Testis (tissue), 3 donors: Measurements from ENCODE around the gene ADGRB3. TPM values are rescaled to one million over a fixed set of nuclear protein-coding genes. Genes with fewer than 3 reads are reported as not detected.
"Not testable (repeated sequence)": the region's sequence is repeated elsewhere in the genome, so short reads cannot be mapped to it uniquely, and the experiment has no call there.

ENCODE experiments used
- DNase-seq: peaks from one replicate; pipeline ENCODE4 v3.0.0-alpha.2; 2019
- H3K27ac ChIP-seq, 2 donors: fragments of 200-600 bp; sonication (generic); one replicate each; pipeline ENCODE4 v1.5.1; 2019
- H3K27me3 ChIP-seq: fragments of 200-600 bp; sonication (generic); one replicate; pipeline ENCODE4 v1.5.1; 2019
- H3K36me3 ChIP-seq: fragments of 200-600 bp; sonication (generic); one replicate; pipeline ENCODE4 v1.5.1; 2017; ENCODE audit warnings: low read depth; ENCODE audit errors: missing control alignments
- H3K4me1 ChIP-seq: fragments of 200-600 bp; sonication (generic); one replicate; pipeline ENCODE4 v1.5.1; 2019
- H3K4me3 ChIP-seq, 2 donors: fragments of 200-600 bp; sonication (generic); one replicate each; pipeline ENCODE4 v1.5.1; 2017 to 2019
- H3K9me3 ChIP-seq: fragments of 200-600 bp; sonication (generic); one replicate; pipeline ENCODE4 v1.5.1; 2017
- CTCF ChIP-seq, 3 experiments: fragments of 450-650 bp in 2 of 3; fragments of 200-600 bp in 1 of 3; sonication (generic) in 1 of 3; IDR thresholded peaks; one replicate each; pipeline ENCODE4 v1.5.1; 2016 to 2019; ENCODE audit warnings: antibody characterized with exemption in 3 of 3, mild to moderate bottlenecking in 2 of 3, moderate library complexity in 1 of 3
- POLR2A ChIP-seq: fragments of 450-650 bp; IDR thresholded peaks from one replicate; pipeline ENCODE4 v1.6.1; 2017; ENCODE audit warnings: antibody characterized with exemption, mild to moderate bottlenecking, moderate library complexity
- WGBS, 2 donors: methylation state at CpG; one replicate each; pipeline ENCODE4 v1.1.5; 2018; 5-methylcytosine and 5-hydroxymethylcytosine counted together
- intact Hi-C: fragments of 100-400 bp; cut with DNase I; formaldehyde crosslinking; loops from one replicate; pipeline ENCODE4 v1.15.1; 2023; ENCODE audit warnings: low total_unique reads
- polyA plus RNA-seq: library from polyadenylated mRNA; stranded (reverse); fragments of 350-450 nt; fragmentation: Illumina TruSeq; extraction: RNeasy Lipid Tissue Mini Kit (QIAGEN cat#74804); gene quantifications from one replicate; pipeline ENCODE4 v1.2.3, GENCODE V29; 2014; ENCODE audit warnings: low read depth, low replicate concordance; ENCODE audit not compliant: insufficient read depth
- total RNA-seq, 2 donors: library from RNA; depleted of rRNA; stranded (reverse); fragments of >200 nt; gene quantifications; one replicate each; pipeline ENCODE4 v1.2.3, GENCODE V29; 2016

ADGRB3 gene
- total and polyA plus RNA-seq, 3 donors from 2014 or later: 3.2 to 5.7 (median 4.3) TPM

- H3K4me1 ChIP-seq: no peaks in the 10 kb centered on the region
- DNase-seq: no peak
- 88 to 96% methylated on average over 1 of the region's 1 CpG for WGBS, 2 donors
Measured at GRCh38 chr6:68747110-68747790, 112.2 kb downstream of the ADGRB3 start.

DNA sequence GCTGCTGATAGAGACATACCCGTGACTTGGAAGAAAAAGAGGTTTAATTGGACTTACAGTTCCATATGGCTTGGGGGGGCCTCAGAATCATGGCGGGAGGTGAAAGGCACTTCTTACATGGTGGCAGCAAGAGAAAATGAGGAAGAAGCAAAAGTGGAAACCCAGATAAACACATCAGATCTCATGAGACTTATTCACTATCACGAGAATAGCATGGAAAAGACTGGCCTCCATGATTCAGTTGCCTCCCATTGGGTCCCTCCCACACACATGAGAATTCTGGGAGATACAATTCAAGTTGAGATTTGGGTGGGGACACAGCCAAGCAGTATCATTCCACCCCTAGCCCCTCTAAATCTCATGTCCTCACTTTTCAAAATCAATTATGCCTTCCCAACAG is 112.8 kb downstream of the ADGRB3 start:
- H3K27ac ChIP-seq, H3K4me1 ChIP-seq, H3K27me3 ChIP-seq, DNase-seq, H3K36me3 ChIP-seq, H3K9me3 ChIP-seq, intact Hi-C loops, H3K4me3 ChIP-seq: not testable (repeated sequence)
- WGBS, 2 donors: 88 to 97% methylated on average over 3 of the region's 3 CpGs

More at GRCh38 chr6:68747110-68747790, 112.2 kb downstream of the ADGRB3 start:
- no peaks in the 10 kb centered on the region for H3K27me3 ChIP-seq
- H3K4me3 ChIP-seq: no peak overlapping the region
- H3K9me3 ChIP-seq: no peaks in the 10 kb centered on the region
- intact Hi-C loops: no loop called here
- TF ChIP-seq CTCF (IDR thresholded peaks at IDR 0.05) (no peak), POLR2A (no peak)
- no peaks in the 10 kb centered on the region for H3K36me3 ChIP-seq
- no peak overlapping the region for H3K27ac ChIP-seq

DNA sequence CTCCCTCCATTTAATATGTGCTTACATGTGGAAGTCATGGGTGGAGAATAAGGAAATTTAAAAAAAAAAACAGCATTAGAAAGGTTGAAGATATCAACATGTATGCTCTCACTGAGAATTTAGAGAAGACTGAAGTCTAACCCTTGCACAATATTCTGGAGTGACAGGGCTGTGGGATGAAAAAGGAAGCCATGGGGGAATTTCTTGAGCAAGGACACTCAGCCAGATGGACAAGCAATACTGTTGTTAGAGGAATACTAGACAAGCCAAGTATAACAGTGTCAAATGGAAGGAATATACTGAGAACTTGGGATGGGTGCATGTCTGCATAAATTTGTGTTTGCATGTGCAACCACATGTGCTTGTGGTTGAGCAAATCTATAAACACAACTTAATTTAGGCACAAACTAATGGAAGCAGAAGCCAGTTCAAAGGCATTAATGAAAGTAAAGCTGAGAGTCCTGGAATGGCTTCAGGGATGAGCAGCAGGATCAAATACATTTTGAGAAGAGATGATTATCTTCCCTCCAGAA is 119.7 kb downstream of the ADGRB3 start:
- Histone ChIP-seq H3K4me1 (no peaks in the 10 kb centered on the region), H3K27me3 (no peaks in the 10 kb centered on the region), H3K27ac (no peak overlapping the region), H3K9me3 (no peaks in the 10 kb centered on the region), H3K4me3 (no peak overlapping the region), H3K36me3 (no peaks in the 10 kb centered on the region)
- intact Hi-C loops: no loop called here
- TF ChIP-seq POLR2A (no peak), CTCF (IDR thresholded peaks at IDR 0.05) (no peak)
- DNase-seq: no peak

DNA sequence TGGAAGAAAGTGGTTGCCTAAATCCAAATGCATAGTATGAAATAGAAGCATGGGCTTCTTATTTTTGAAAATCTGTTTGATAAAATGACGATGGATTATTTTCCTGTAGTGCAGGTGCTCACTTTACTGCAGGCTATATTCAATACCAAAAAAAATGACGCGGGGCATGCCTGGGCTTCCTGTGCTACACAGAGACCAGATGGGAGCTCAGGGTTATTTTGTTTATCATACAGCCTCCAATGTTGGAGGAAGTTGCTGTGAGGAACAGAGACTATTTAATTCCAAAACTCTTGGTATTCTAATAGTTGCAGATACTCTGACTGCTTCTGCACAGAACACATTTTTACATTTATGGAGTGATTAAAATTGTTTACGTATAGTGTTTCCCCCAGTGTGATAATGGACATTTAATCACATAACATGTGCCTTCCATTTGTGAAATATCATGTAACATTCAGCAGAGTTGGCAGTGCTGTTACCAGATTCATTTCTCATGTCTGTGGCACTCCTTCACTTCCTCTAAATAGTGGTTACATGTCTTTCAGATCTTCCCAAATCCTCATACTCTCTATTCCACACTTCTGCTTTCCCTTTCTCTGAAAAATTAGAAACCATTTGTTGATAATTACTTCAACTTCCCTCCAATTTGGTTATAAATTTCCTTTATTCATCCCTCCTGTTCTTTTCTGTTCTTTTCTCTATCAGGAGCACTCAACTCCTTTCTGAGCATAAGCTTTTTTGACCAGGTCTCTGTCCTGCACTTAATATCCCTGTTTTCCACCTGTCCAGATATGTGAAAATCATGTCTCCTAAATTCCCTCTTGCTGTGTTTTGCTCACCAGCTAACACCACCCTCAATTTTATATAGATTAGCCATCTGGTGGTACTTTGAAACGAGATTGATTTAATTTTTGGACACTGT is 121.6 kb downstream of the ADGRB3 start:
- no peaks in the 10 kb centered on the region for H3K36me3 ChIP-seq
- TF ChIP-seq POLR2A (no peak), CTCF (IDR thresholded peaks at IDR 0.05) (no peak)
- H3K4me1 ChIP-seq: no peaks in the 10 kb centered on the region
- DNase-seq: no peak
- H3K27ac ChIP-seq: no peak overlapping the region
- intact Hi-C loops: no loop called here
- 58 to 65% methylated on average over 5 of the region's 5 CpGs for WGBS, 2 donors
- H3K9me3 ChIP-seq: no peaks in the 10 kb centered on the region
- no peaks in the 10 kb centered on the region for H3K27me3 ChIP-seq
- no peak overlapping the region for H3K4me3 ChIP-seq

GRCh38 chr6:68757821-68758220 is 122.7 kb downstream of the ADGRB3 start:
- WGBS, 2 donors: 75 to 85% methylated on average over 1 of the region's 1 CpG
- no peak for TF ChIP-seq CTCF (IDR thresholded peaks at IDR 0.05)
- TF ChIP-seq POLR2A: no peak
- Histone ChIP-seq H3K36me3 (no peaks in the 10 kb centered on the region), H3K9me3 (no peaks in the 10 kb centered on the region), H3K4me3 (no peak overlapping the region), H3K27me3 (no peaks in the 10 kb centered on the region), H3K27ac (no peak overlapping the region), H3K4me1 (no peaks in the 10 kb centered on the region)
- intact Hi-C loops: no loop called here
- no peak for DNase-seq
